Activated CD4-positive, alpha-beta memory T cell treated with anti-CD3 and anti-CD28 coated beads, Interleukin-2, amount 10 ng/mL, durations not matched to agents 7 days and 5 days (primary cell): ENCODE measurements around the gene VSTM2L. TPM values are rescaled to one million over a fixed set of nuclear protein-coding genes. Genes with fewer than 3 reads are reported as not detected.
A peak's percentile ranks its signal among the peaks of the same experiment; 100 is the strongest.
"Not testable (repeated sequence)": the region's sequence is repeated elsewhere in the genome, so short reads cannot be mapped to it uniquely, and the experiment has no call there.

Experiments used
- CTCF ChIA-PET: fragments of 350-600 bp; sonication (Branson Sonifier 250); formaldehyde crosslinking; loops from one replicate; lab custom pipeline; 2021; ENCODE audit warnings: antibody characterized with exemption, inconsistent platforms; lab: Charles Lee
- POLR2A ChIA-PET: fragments of 350-600 bp; sonication (Branson Sonifier 250); formaldehyde crosslinking; loops from one replicate; lab custom pipeline; 2021; ENCODE audit warnings: antibody characterized with exemption; lab: Charles Lee
- DNase-seq: peaks from one replicate; pipeline ENCODE4 v3.0.0-alpha.2; 2020
- H3K27ac Mint-ChIP-seq: one replicate; pipeline ENCODE4 v1.8.0; 2021; ENCODE audit warnings: mild to moderate bottlenecking, mixed read lengths
- H3K27me3 Mint-ChIP-seq: one replicate; pipeline ENCODE4 v1.8.0; 2021; ENCODE audit warnings: mixed read lengths
- H3K36me3 Mint-ChIP-seq: one replicate; pipeline ENCODE4 v1.8.0; 2021; ENCODE audit warnings: low read depth, mixed read lengths
- H3K4me1 Mint-ChIP-seq: one replicate; pipeline ENCODE4 v1.8.0; 2021; ENCODE audit warnings: mixed read lengths
- H3K4me3 Mint-ChIP-seq: one replicate; pipeline ENCODE4 v1.8.0; 2021; ENCODE audit warnings: mild to moderate bottlenecking, mixed read lengths
- H3K9me3 Mint-ChIP-seq: one replicate; pipeline ENCODE4 v1.8.0; 2021; ENCODE audit warnings: mixed read lengths
- total RNA-seq, 2 experiments: library from RNA; stranded (reverse); gene quantifications; one replicate each; pipeline ENCODE4 v1.2.3, GENCODE V29; 2021

VSTM2L gene, protein sequence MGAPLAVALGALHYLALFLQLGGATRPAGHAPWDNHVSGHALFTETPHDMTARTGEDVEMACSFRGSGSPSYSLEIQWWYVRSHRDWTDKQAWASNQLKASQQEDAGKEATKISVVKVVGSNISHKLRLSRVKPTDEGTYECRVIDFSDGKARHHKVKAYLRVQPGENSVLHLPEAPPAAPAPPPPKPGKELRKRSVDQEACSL
- under 1 TPM in 1 of 2 experiments, not detected in 1; 0.20 TPM for total RNA-seq

DNA sequence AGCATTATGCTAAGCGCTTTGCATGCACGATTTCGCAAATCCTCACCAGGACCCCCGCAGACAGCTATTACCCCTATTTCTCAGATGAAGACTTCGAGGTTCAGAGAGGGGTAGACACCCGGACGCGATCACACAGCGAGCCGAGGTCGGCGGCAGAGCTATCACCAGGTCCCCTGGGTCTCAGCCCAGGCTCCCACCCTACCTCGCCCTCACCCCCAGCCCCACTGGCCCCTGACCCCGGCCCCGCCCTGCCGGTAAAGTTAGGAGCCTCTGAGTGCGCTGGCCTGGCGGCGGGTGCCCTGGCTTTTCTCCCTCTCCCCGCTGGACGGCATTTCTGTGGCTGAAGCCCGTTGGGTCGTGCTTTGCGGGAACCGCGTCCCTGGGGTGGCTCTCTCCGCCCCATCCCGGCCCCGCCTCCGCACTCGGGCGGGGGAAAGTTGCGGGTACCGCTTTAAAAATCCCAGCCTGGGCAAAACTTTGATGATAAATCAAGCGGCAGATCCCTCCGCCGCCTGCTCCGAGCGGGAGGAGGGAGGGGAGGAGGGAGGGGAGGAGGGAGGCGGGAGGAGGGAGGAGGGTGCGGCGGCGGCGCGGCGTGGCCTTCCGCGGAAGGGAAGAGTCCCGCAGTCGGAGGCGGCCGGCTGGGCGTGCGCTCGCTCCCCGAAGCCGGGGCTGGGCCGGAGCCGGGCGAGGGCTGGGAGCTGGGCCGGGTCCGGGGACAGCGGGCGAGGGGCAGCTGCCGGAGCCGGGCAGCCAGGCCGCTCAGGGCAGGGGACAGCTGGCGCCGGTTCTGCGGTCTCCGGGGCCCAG, at the start of gene VSTM2L:
Gene VSTM2L (plus strand): TSS at position 624 of the 810 bp plus-strand sequence. CDS start 224 bp downstream, outside the sequence.
- no peak for DNase-seq
- no peak within 1 kb of the TSS for H3K27ac Mint-ChIP-seq
- H3K4me1 Mint-ChIP-seq: peaks cover 12% of the 10 kb centered on the region
- H3K27me3 Mint-ChIP-seq: peaks cover 39% of the 10 kb centered on the region
- CTCF ChIA-PET: interaction anchor here (0.7 to 1.1 kb wide), 3 partner anchors 19 to 136 kb away, joined by 3 read pairs; no protein-coding TSS in a partner anchor
- POLR2A ChIA-PET: no interaction called here
- peaks cover 3% of the 10 kb centered on the region for H3K36me3 Mint-ChIP-seq
- peak within 1 kb of the TSS; percentile 41 for H3K4me3 Mint-ChIP-seq
- no peaks in the 10 kb centered on the region for H3K9me3 Mint-ChIP-seq

DNA sequence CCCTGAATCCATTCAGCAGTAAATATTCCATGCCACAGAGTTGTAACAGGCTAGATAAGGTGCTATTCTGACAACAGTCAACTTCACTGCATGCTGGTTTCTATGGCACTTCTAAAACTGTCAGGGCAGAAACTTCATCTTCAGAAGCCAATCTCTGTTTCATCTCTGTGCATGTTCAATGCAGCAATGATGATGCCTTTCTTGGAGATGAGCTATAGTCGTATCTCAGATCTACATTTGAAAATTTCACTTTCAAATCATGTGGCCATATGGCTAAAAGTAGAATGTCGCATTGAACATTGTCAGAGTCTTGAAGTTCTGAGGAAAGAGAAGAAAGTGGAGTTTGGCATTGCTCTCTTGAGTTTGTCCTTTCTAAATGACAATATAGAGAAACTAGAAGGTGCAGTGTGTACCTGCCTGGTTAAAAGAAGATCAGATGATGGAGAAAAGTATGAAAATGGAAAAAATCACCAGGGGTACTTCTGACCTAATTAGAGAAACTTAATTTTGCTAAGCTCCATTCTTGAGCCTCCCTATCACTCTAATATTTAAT, 49.0 kb upstream of the VSTM2L start:
- no peak for DNase-seq
- POLR2A ChIA-PET: no interaction called here
- H3K9me3 Mint-ChIP-seq: no peaks in the 10 kb centered on the region
- peaks cover 29% of the 10 kb centered on the region for H3K36me3 Mint-ChIP-seq
- H3K27ac Mint-ChIP-seq: peak overlapping the region; percentile 9
- H3K4me1 Mint-ChIP-seq: no peaks in the 10 kb centered on the region
- no peak overlapping the region for H3K4me3 Mint-ChIP-seq
- CTCF ChIA-PET: no interaction called here
- H3K27me3 Mint-ChIP-seq: no peaks in the 10 kb centered on the region

DNA sequence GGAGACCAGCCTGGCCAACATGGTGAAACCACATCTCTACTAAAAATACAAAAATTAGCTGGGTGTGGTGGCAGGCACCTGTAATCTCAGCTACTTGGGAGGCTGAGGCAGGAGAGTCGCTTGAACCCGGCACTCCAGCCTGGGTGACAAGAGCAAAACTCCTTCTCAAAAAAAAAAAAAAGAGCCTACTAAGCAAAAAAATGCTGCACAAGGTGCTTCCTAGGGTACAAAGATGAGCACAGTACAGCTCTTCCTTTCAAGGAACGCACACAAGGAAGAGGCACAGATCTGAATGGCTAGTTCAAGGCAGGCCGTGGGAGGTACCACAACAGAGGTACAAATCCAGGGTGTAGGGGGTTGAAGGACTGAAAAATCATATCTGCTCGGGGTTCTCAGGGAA, 46.9 kb upstream of the VSTM2L start:
- POLR2A ChIA-PET, DNase-seq: not testable (repeated sequence)
- peaks cover 38% of the 10 kb centered on the region for H3K36me3 Mint-ChIP-seq

DNA sequence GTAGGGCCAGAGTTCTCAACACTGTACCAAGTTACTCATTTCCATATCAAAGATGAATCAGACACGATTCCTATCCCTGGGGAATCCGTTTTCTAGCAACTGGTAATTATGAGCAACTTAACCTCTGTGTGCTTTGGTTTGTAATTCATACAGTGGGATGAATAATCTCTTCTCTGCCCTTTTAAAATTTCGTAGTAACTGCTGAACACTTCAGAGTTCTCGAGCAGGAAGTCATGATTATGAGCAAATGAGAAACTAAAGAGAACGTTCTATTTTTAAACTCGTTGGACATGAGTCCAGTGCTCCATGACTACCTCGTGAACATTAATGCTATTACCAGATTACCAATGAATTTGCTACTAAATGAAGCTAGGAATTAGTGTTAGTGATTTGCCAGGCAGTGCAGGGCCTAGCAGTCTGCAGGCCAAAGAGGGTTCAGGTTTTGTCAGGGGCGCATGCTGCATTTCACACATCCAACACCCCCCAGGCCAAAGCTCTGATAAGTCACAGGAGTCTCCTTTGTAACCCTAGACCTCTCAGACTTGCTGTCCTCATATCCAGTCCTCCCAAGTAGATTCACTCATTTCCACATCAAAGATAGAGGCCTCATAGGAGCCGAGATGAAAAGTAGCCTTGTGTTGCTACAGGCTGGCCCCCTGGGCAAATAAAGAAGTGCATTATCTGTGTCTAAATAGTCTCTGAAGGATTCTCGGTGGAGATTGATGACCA, 45.8 kb upstream of the VSTM2L start:
- no peak overlapping the region for H3K4me3 Mint-ChIP-seq
- DNase-seq: no peak
- H3K27me3 Mint-ChIP-seq: no peaks in the 10 kb centered on the region
- no peak overlapping the region for H3K27ac Mint-ChIP-seq
- no peaks in the 10 kb centered on the region for H3K4me1 Mint-ChIP-seq
- POLR2A ChIA-PET: no interaction called here
- no peaks in the 10 kb centered on the region for H3K9me3 Mint-ChIP-seq
- CTCF ChIA-PET: no interaction called here
- peaks cover 37% of the 10 kb centered on the region for H3K36me3 Mint-ChIP-seq

More for the DNA sequence above, 46.9 kb upstream of the VSTM2L start:
- H3K9me3 Mint-ChIP-seq, H3K27me3 Mint-ChIP-seq, H3K4me1 Mint-ChIP-seq, CTCF ChIA-PET, H3K4me3 Mint-ChIP-seq, H3K27ac Mint-ChIP-seq: not testable (repeated sequence)

DNA sequence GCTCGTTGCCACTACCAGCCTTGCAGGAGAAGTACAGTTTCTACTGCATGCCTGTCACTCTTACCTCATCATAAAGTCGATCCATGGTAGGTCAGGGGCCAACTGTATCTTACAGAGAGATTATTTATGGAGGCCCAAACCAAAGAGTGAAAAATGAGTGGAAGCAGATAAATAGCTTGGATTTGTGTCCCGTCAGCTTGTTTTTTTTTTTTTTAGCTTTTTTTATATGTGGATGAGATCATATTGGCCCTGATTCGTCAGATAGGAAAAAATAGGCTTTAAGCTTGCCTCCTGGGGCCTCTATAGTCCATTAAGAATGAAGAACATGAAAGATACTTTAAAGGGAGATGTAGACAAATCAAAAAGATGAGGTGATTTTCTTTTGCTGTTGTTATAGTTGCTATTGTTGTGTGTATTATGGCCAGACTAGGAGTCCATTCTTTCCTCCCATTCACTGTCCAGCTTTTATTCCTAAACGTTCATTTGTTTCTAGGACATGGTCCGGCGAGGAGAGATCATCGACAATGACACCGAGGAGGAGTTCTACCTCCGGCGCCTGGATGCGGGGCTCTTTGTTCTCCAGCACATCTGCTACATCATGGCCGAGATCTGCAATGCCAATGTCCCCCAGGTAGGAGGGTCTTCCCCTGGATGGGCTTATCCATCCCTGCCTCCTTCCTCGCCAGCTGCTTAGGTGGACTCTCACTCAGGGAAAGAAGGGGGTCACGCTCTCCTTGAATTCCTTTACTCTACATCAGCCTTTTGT, 43.3 kb upstream of the VSTM2L start:
- Mint-ChIP-seq H3K27me3 (no peaks in the 10 kb centered on the region), H3K27ac (no peak overlapping the region), H3K4me3 (no peak overlapping the region), H3K4me1 (no peaks in the 10 kb centered on the region), H3K9me3 (no peaks in the 10 kb centered on the region), H3K36me3 (peaks cover 37% of the 10 kb centered on the region)
- CTCF ChIA-PET: no interaction called here
- DNase-seq: no peak
- POLR2A ChIA-PET: no interaction called here

DNA sequence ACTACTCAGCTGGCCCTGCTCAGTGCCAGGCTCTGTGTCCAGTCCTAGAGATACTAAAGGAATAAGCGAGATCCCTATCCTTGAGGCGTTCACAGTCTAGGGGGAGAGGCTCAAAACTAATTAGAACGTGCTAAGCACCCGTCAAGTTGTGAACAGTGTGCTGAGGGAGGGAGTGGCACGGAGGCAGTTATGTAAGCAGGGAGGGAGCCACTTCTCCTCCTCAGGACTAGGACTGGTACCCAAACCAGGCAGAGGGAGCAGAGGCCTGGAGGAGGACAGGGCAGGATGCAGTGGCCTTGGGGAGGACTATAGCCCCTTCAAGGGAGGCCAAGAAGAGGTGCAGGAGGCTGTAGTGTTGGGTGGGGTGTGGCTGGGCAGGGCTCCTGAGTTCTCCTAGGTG, 39.6 kb upstream of the VSTM2L start:
- no peaks in the 10 kb centered on the region for H3K27me3 Mint-ChIP-seq
- CTCF ChIA-PET: no interaction called here
- H3K4me3 Mint-ChIP-seq: no peak overlapping the region
- POLR2A ChIA-PET: no interaction called here
- H3K9me3 Mint-ChIP-seq: no peaks in the 10 kb centered on the region
- H3K4me1 Mint-ChIP-seq: no peaks in the 10 kb centered on the region
- DNase-seq: no peak
- H3K36me3 Mint-ChIP-seq: peaks cover 17% of the 10 kb centered on the region
- no peak overlapping the region for H3K27ac Mint-ChIP-seq

DNA sequence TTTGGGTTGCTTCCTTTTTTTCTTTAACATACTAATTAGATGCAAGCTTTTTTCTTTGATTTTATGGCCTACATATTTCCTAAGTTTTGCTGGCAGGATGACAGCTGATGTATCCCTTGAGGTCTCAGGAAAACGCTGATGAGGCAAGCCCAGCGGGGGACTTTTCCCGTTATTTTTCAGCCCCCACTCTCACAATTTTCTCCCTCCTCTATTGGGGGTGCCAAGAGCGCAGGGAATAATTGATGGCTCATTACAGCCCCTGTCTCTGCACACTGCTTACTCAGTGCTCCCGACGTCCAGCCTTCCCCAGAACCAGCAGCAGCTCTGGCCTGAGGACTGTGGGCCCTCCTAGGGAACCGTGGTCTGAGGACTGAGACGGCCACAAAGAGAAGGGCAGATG, 38.6 kb upstream of the VSTM2L start:
- Mint-ChIP-seq H3K27me3 (no peaks in the 10 kb centered on the region), H3K9me3 (no peaks in the 10 kb centered on the region), H3K4me1 (no peaks in the 10 kb centered on the region), H3K36me3 (peaks cover 14% of the 10 kb centered on the region), H3K4me3 (no peak overlapping the region), H3K27ac (no peak overlapping the region)
- DNase-seq: no peak
- CTCF ChIA-PET: no interaction called here
- POLR2A ChIA-PET: no interaction called here

DNA sequence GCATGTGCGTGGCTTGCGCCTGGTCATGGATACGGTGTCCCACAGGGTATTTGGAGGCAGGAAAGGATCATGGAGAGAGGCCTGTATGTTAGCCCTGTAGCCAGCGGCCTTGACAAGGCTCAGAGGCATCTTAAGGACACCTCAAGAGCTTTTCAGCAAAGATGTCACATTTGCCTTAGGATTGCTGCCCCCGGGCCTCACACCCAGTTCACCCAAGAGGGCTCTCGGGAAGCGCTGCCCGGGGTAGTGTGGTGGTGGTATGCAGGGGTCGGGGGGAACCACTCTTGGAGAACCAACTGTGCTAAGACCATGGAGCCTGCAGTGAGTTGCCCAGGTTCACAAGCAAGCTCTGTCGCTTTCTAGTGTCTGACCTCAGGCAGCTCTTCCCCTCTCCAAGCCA, 36.9 kb upstream of the VSTM2L start:
- no peak for DNase-seq
- peaks cover 9% of the 10 kb centered on the region for H3K36me3 Mint-ChIP-seq
- H3K27me3 Mint-ChIP-seq: no peaks in the 10 kb centered on the region
- CTCF ChIA-PET: no interaction called here
- no peak overlapping the region for H3K4me3 Mint-ChIP-seq
- no peaks in the 10 kb centered on the region for H3K9me3 Mint-ChIP-seq
- no peak overlapping the region for H3K27ac Mint-ChIP-seq
- H3K4me1 Mint-ChIP-seq: no peaks in the 10 kb centered on the region
- POLR2A ChIA-PET: no interaction called here

DNA sequence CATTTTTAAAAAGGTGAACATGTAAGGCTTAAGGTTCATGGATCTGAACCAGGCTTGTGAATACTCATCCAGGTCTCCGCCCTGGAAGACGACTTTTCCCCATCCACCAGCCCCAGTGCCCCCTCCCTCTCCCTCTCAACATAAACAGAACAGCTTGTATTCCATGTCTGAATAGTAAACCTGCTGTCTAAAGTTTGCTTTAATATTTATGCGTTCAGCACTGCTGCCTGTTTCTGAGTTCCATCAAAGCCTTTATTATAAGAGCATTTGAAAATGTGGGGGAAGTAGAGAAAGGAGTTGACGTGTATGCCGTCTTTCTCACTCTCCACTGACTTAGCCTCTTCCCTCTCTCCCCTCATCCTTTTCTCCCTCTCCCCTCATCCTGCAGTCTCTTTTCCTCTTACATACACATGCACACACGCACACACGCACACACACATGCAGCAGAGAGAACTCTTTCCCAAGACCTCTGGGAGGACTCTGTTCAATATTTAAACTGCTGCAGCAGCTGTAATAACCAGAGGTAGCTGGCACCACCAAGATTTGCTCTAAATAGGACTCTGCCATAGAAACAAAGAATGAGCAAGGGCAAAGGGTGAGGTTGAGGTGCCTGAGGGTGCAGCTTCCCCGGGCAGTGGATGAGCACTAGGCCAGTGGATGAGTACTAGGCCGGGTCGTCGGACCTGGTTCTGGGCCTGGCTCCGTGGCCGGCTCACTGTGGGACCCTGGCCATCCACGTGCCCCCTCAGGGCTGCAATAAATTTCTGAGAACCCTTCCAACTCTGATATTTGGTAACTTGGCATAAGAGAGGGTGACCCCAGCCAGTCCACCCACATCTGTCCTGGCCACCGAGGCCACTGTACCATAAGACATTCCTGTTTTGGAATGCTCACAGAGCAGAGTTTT, 35.4 kb upstream of the VSTM2L start:
- Mint-ChIP-seq H3K9me3 (no peaks in the 10 kb centered on the region), H3K36me3 (peaks cover 9% of the 10 kb centered on the region), H3K4me3 (no peak overlapping the region), H3K27ac (no peak overlapping the region), H3K4me1 (no peaks in the 10 kb centered on the region), H3K27me3 (no peaks in the 10 kb centered on the region)
- POLR2A ChIA-PET: no interaction called here
- DNase-seq: no peak
- CTCF ChIA-PET: no interaction called here

DNA sequence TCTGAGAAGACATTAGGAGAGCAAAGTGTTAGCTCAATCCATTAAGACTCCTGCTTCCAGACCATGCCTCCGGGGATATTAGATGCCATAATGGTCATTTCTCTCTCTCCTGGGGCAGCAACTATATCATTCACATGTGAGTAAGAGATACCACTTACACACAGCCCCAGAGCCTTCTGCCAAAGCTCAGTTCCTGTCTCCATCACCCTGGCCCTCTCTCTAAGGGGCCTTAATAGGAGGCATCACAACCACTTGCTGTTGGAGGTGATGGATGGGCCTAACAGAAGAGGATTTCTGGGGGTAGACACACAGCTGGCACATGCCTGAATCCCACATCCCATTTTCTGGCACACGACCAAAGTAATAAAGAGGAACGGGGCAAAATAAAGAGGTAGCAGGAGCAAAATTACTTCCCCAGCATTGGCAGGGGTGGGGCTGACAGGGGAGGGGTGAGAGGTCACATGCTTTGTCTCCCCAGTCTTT, 34.0 kb upstream of the VSTM2L start:
- no peaks in the 10 kb centered on the region for H3K27me3 Mint-ChIP-seq
- ChIA-PET CTCF (no interaction called here), POLR2A (no interaction called here)
- no peak overlapping the region for H3K4me3 Mint-ChIP-seq
- no peaks in the 10 kb centered on the region for H3K9me3 Mint-ChIP-seq
- no peaks in the 10 kb centered on the region for H3K4me1 Mint-ChIP-seq
- peaks cover 7% of the 10 kb centered on the region for H3K36me3 Mint-ChIP-seq
- no peak for DNase-seq
- H3K27ac Mint-ChIP-seq: no peak overlapping the region

DNA sequence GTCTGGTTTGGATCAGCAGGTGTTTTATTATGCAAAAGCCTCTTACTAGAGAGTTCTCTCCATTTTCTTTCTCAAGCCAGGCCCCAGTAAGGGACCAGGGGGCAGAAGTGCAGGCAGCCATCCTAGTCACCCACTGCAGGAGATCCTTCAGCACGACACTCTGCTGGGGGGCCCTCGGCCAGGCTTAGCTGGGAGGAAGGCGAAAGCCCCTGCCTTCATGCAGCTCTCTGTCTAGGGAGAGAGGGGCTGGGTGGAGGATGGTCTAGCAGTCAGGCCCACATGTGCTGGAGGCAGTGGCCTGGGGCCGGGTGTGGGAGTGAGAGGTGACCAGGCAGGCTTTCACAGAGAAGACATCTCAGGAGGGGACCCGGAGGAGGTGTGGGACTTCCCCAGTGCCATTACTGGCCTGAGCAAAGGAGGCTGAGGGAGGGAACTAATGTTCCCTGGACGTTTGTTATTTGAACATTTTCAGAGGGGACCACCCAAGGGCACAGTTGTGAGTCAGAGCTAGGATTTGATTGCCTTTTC, 33.5 kb upstream of the VSTM2L start:
- POLR2A ChIA-PET: no interaction called here
- no peaks in the 10 kb centered on the region for H3K4me1 Mint-ChIP-seq

More for the DNA sequence above, 33.5 kb upstream of the VSTM2L start:
- Mint-ChIP-seq H3K27me3 (no peaks in the 10 kb centered on the region), H3K4me3 (no peak overlapping the region), H3K9me3 (no peaks in the 10 kb centered on the region), H3K36me3 (peaks cover 10% of the 10 kb centered on the region), H3K27ac (no peak overlapping the region)
- no peak for DNase-seq
- CTCF ChIA-PET: no interaction called here
